Psoas muscle (tissue), 8 donors: ENCODE results near the gene PPP1R36. TPM values are rescaled to one million over a fixed set of nuclear protein-coding genes. Genes with fewer than 3 reads are reported as not detected.

ENCODE experiments used
- ATAC-seq, 4 donors: fragments of 200-7000 bp; cut with Tn5 transposase; one replicate each; pipeline ENCODE4 v1.9.1; 2020; ENCODE audit warnings: moderate library complexity in 3 of 4, mild to moderate bottlenecking in 2 of 4
- DNase-seq, 2 donors: peaks; one replicate each; pipeline ENCODE4 v3.0.0-alpha.2; 2020
- H3K27ac ChIP-seq: fragments of 200-600 bp; one replicate; pipeline ENCODE4 v1.8.0; 2022
- H3K27me3 ChIP-seq, 3 donors: fragments of 200-600 bp in 1 of 3; one replicate each; pipeline versions ENCODE4 v1.6.1 to v1.8.0; 2013 to 2022; ENCODE audit warnings: low read length in 2 of 3, mild to moderate bottlenecking in 2 of 3, moderate library complexity in 1 of 3; ENCODE audit not compliant: insufficient read depth in 3 of 3
- H3K36me3 ChIP-seq, 2 donors: fragments of 200-600 bp in 1 of 2; one replicate each; pipeline versions ENCODE4 v1.6.1 to v1.8.0; 2013 to 2022; ENCODE audit warnings: low read depth in 1 of 2, mild to moderate bottlenecking in 1 of 2, moderate library complexity in 1 of 2; ENCODE audit not compliant: insufficient read depth in 1 of 2
- H3K4me1 ChIP-seq: fragments of 200-600 bp; one replicate; pipeline ENCODE4 v1.8.0; 2022
- H3K4me3 ChIP-seq: fragments of 200-600 bp; one replicate; pipeline ENCODE4 v1.8.0; 2022; ENCODE audit warnings: mild to moderate bottlenecking
- H3K9me3 ChIP-seq: fragments of 200-600 bp; one replicate; pipeline ENCODE4 v1.8.0; 2022
- WGBS, 3 donors: extraction: QIAGEN DNeasy Blood & Tissue Kit; methylation state at CpG; one replicate each; pipeline versions ENCODE4 v1.1.6 to v1.1.7; 2013; 5-methylcytosine and 5-hydroxymethylcytosine counted together
- intact Hi-C, 2 donors: fragments of 100-400 bp; cut with DNase I; formaldehyde crosslinking; loops; one replicate each; pipeline versions ENCODE4 v1.11.0 to v1.14.2; 2022
- long read RNA-seq, 2 donors: library from polyadenylated mRNA; unstranded; transcript quantifications; one replicate each; pipeline ENCODE4 v2.0.0, GENCODE V29; 2021
- polyA plus RNA-seq, 3 donors: library from polyadenylated mRNA; stranded (reverse); fragments of 200-250 nt; gene quantifications; one replicate each; pipeline ENCODE4 v1.2.3, GENCODE V29; 2013
- total RNA-seq, 4 donors: library from RNA; stranded (reverse); fragmentation: NEBNext Ultra II Directional in 2 of 4; extraction: Animal tissue kit (Norgen Biotek cat#: 25700) in 2 of 4; gene quantifications; one replicate each; pipeline versions ENCODE4 v1.2.1 to v1.2.4, GENCODE V29; 2021 to 2023
- TF ChIP-seq, protein P1 (sequence below): fragments of 200-600 bp; IDR thresholded peaks from one replicate; pipeline ENCODE4 v1.8.0; 2022; ENCODE audit warnings: antibody characterized with exemption
- donor health status: healthy with polysubstance abuse.
- donor health status: DM: no; HTN: no; CAD: no; lungs with moderate emphysema.
- donor health status: Bipolar disorder and iron deficiency.
- donor health status: healthy.
- donor health status: DM: yes; HTN: yes; CAD: no.
- donor health status: DM: no; HTN: no; CAD: no.
- donor health status: DM: no; HTN: no; CAD: no.
- donor health status: DM: yes; HTN: yes; CAD: no.

The PPP1R36 gene, protein sequence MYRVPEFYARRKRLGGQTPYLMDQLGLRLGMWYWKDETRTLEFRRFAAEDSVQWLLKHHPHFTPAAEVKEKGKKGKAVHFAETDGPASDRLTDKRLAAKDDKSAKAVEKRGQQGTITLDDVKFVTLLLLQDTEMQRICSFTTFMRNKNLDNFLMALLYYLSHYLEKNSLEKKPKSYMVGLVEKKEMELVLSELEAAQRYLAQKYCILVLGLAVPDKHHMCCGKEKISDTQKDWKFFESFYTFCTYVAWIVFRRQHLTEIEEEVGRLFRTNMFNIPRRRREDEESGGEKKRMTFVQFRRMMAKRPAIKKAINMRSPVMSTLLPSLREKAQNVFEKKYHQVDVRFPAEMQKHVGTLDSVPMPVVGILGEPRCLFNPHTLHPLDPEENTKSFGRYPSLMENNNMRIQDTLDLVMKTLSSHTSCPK
- total RNA-seq (under 1 TPM in 3 of 4 donors, not detected in 1; 0.30 to 0.71 (median 0.46) TPM), polyA plus RNA-seq (under 1 TPM in 2 of 3 donors, not detected in 1; 0.16 to 0.86 TPM)
- long read RNA-seq, donor 1 = 0 reads
- long read RNA-seq, donor 2, partial matches to known transcripts = 0 of 1 reads
- long read RNA-seq, donor 2, other reads (novel, unspliced or antisense) = 1 of 1 reads

DNA sequence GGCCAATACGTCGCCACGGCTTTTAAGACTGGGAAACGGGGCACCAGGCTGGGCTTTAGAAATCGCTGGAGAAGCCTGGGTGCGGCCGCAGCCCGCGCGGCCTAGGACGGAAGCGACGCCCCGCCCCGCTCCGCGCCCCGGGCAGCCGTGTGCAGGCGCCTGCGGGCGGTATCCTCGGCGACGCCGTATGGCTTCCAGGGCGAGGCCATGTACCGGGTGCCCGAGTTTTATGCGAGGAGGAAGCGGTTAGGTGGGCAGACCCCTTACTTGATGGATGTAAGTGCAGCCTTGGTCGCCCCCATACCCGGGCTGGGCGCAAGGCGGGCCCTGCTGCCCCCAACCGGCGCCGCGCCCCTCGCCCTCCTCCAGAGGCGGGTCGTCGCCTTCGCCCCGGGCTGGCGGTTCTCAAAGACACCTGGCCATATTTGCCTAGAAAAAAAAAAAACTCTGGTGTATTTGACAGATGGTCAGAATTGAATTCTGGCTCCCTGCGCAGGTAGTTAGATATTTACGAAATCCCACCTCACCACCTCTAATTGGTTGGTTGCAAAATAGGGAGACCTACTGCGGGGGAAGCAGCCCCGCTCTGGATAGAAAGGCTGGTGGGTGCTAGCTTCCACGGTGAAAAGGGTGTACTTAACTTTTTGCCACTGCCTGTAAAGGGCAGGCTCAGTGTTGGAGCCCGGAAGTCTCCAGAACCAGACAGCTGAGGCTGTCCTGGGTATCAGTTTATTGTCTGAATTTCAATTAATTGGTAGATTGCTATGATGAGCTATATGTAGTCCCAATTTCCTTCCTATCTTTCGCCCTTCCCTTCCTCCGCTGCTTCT, at the start of gene PPP1R36:
Gene PPP1R36, plus strand, starts transcription at position 171 of the 830 bp plus-strand sequence. Its CDS starts 37 bp downstream, at position 208.
- DNase-seq = peak; percentile 41 to 64

DNA sequence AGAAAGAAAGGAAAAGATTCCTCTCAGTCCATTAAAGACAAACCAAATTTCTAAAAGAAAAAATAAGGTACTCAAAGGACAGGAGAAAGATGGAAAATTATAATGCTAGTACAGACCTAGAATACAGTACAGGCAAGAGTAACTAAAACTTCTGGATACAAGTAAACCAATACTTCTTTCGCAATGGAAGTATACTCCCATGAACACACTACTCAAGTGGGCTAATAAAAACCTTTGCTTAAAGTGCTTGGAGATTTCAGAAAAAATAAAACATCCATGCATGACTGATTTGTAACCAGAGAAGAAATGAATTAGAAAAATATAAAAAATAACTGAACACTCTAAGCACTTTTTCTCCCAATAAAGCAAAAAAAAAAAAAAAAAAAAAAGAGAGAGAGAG, 49.7 kb upstream of the PPP1R36 start:
- no peak for DNase-seq
- 91 to 98% (median 97%) methylated on average over 1 of the region's 1 CpG for WGBS, 3 donors
- H3K27ac ChIP-seq = peak overlapping the region; percentile 99
- TF ChIP-seq, protein P1, sequence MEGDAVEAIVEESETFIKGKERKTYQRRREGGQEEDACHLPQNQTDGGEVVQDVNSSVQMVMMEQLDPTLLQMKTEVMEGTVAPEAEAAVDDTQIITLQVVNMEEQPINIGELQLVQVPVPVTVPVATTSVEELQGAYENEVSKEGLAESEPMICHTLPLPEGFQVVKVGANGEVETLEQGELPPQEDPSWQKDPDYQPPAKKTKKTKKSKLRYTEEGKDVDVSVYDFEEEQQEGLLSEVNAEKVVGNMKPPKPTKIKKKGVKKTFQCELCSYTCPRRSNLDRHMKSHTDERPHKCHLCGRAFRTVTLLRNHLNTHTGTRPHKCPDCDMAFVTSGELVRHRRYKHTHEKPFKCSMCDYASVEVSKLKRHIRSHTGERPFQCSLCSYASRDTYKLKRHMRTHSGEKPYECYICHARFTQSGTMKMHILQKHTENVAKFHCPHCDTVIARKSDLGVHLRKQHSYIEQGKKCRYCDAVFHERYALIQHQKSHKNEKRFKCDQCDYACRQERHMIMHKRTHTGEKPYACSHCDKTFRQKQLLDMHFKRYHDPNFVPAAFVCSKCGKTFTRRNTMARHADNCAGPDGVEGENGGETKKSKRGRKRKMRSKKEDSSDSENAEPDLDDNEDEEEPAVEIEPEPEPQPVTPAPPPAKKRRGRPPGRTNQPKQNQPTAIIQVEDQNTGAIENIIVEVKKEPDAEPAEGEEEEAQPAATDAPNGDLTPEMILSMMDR = no peak
- intact Hi-C loops = loop anchor here in 1 of 2 donors (10.0 kb wide), 1 partner anchor 155 kb away; no protein-coding TSS in a partner anchor
- peaks cover 0 to 15% of the 10 kb centered on the region in 2 donors for H3K36me3 ChIP-seq
- no peak for ATAC-seq
- H3K9me3 ChIP-seq = no peaks in the 10 kb centered on the region
- no peaks in the 10 kb centered on the region for H3K27me3 ChIP-seq
- H3K4me1 ChIP-seq = peaks cover 41% of the 10 kb centered on the region
- no peak overlapping the region for H3K4me3 ChIP-seq

More for the DNA sequence above, at the start of gene PPP1R36:
- peaks cover 14% of the 10 kb centered on the region for H3K4me1 ChIP-seq
- no peaks in the 10 kb centered on the region for H3K9me3 ChIP-seq
- intact Hi-C loops = no loop called here
- peak within 1 kb of the TSS; percentile 63 for H3K4me3 ChIP-seq
- 18 to 25% (median 18%) methylated on average over 54 of the region's 54 CpGs for WGBS, 3 donors
- ATAC-seq = peak; percentile 87 to 93 (median 90)
- H3K36me3 ChIP-seq = no peaks in the 10 kb centered on the region
- no peaks in the 10 kb centered on the region for H3K27me3 ChIP-seq
- TF ChIP-seq, protein P1 = no peak
- H3K27ac ChIP-seq = peak within 1 kb of the TSS; percentile 51

DNA sequence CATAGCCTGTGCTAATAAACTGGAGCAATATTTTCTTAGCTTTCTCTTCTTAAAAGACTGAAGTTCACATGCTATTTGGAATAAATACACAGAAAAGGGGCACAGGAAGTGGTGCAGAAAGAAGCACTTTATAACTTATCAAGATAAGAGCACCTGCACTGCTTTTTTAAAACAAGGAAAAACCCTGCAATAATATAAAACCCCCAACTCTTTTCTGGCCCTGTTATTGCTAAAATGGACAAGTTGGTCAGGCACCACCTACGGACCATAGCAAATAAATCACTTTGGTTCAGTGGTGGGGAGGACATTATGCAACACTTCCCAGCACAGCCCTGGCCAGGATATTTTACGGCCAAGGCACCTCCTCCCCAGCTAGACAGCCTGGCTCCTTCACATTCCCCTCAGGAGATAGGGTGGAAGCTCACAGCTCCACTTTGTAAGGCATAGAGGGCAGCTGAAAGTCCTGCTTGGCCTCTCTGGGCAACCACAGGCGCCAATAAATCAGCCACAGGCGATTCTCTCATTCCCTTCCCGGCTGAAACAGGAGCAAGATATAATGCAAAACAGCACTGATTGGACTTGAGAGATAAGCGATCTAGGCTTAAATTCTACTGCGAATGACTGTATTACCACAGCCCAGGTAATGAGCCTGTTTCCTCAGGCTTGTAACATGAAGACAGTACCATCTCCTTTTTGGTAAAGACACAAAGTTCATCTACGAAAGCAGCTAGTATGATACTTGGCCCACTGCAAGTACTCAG, 48.2 kb upstream of the PPP1R36 start:
- DNase-seq (peak; percentile 61 to 80), ATAC-seq (peak; percentile 31 to 50 (median 44))
- TF ChIP-seq, protein P1 = no peak
- intact Hi-C loops = loop anchor here in 1 of 2 donors (10.0 kb wide), 1 partner anchor 157 kb away; no protein-coding TSS in a partner anchor
- Histone ChIP-seq H3K4me3 (peak overlapping the region; percentile 93), H3K9me3 (no peaks in the 10 kb centered on the region), H3K27ac (peak overlapping the region; percentile 99), H3K36me3 (peaks cover 0 to 6% of the 10 kb centered on the region in 2 donors), H3K27me3 (no peaks in the 10 kb centered on the region), H3K4me1 (peaks cover 51% of the 10 kb centered on the region)
- 33 to 48% (median 37%) methylated on average over 8 of the region's 8 CpGs for WGBS, 3 donors

DNA sequence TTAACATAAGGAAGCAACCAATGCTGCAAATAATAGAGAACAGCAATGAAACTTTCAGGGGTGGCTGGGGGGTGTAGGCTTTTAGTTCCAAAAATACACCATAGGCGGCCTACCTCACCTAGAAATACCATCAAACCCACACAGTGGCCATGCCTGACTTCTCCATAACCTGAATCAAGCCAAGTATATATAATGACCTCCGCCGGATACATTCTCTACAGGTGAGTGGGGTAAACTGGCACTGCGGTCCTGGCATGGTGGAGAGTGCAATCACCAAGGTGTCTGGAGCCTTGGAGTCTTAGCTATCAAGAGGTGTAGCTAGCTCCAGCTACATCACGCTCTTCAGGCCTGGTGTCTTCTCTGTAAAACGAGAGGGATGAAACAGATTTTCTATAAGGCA, 47.3 kb upstream of the PPP1R36 start:
- TF ChIP-seq, protein P1 = no peak
- H3K9me3 ChIP-seq = no peaks in the 10 kb centered on the region
- H3K36me3 ChIP-seq = peaks cover 0 to 6% of the 10 kb centered on the region in 2 donors
- ATAC-seq (no peak), DNase-seq (no peak)
- H3K27ac ChIP-seq = peak overlapping the region; percentile 99
- H3K4me1 ChIP-seq = peaks cover 56% of the 10 kb centered on the region
- no peaks in the 10 kb centered on the region for H3K27me3 ChIP-seq
- 42 to 56% (median 46%) methylated on average over 6 of the region's 6 CpGs for WGBS, 3 donors
- peak overlapping the region; percentile 93 for H3K4me3 ChIP-seq
- intact Hi-C loops = loop anchor here in 1 of 2 donors (10.0 kb wide), 1 partner anchor 158 kb away; no protein-coding TSS in a partner anchor
